ENCODE results near the gene DLGAP5.

- TF ChIP-seq CTCF (IDR thresholded peaks at IDR 0.05) (peak; percentile 51 to 70 (median 57)), EP300 (IDR thresholded peaks at IDR 0.05; ENCODE audit: low read depth) (no peak)
Measured at GRCh38 chr14:55160989-55161388, 30.4 kb downstream of the DLGAP5 start.
